ENCODE data around the gene SPATA18.

Gene SPATA18

DNA sequence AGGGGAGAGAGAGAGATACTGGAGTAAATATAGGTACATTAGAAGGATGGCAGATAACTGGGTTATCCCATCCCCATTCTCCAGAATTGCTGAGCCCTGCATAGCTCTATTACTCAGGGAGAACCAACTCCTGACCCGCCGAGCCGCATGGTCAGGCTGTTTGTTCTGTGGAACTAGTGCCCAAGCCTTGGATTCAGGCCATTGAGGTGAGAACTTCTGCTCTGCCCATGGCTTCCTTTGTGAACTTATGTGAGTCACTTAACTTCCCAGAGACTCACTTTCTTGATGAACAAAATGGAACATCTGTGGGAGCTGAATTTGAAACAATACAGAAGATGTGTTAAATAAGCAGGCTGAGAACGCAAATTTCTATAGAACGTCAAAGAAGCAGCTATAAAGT lies 54.2 kb downstream of the SPATA18 start:
- Histone ChIP-seq H3K27me3 (ENCODE audit: insufficient read depth, low read length) (no peaks in the 10 kb centered on the region), H3K4me1 (ENCODE audit: control insufficient read depth, insufficient read depth, low read length, unreplicated experiment) (peaks cover 18% of the 10 kb centered on the region), H2AFZ (ENCODE audit: low read length, unreplicated experiment) (no peak overlapping the region), H3K4me3 (ENCODE audit: low read depth, low read length) (no peak overlapping the region), H3K27ac (ENCODE audit: low read depth, low read length) (no peak overlapping the region), H3K79me2 (ENCODE audit: control insufficient read depth, insufficient read depth, low read length, unreplicated experiment) (no peaks in the 10 kb centered on the region), H3K36me3 (ENCODE audit: insufficient read depth, low read length) (no peaks in the 10 kb centered on the region)

GRCh38 chr4:52106191-52106590 lies 55.1 kb downstream of the SPATA18 start:
- Histone ChIP-seq H2AFZ (ENCODE audit: low read length, unreplicated experiment) (no peak overlapping the region), H3K27ac (ENCODE audit: low read depth, low read length) (no peak overlapping the region), H3K4me1 (ENCODE audit: control insufficient read depth, insufficient read depth, low read length, unreplicated experiment) (peaks cover 13% of the 10 kb centered on the region), H3K4me3 (ENCODE audit: low read depth, low read length) (no peak overlapping the region), H3K27me3 (ENCODE audit: insufficient read depth, low read length) (no peaks in the 10 kb centered on the region), H3K36me3 (ENCODE audit: insufficient read depth, low read length) (no peaks in the 10 kb centered on the region), H3K79me2 (ENCODE audit: control insufficient read depth, insufficient read depth, low read length, unreplicated experiment) (no peaks in the 10 kb centered on the region)

DNA sequence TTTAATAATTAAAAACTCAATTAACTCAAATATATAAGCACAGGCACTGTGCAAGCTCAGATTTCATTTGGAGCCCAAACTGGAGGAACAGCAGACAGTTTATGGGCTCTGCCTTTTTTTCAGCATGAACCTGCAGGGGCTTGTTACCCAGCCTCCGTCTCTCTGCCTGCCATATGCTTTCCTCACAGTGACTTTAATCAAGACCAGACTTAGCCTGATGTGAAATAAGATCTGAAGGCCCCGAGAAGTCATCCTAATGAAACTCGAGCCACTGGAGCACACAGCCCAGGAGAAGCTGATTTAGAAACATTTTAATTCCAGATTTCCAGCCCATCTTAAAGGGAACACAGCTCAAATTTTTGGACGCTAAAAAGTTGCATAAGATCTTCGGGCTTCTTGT lies 55.6 kb downstream of the SPATA18 start:
- Histone ChIP-seq H3K27ac (ENCODE audit: low read depth, low read length) (no peak overlapping the region), H3K36me3 (ENCODE audit: insufficient read depth, low read length) (no peaks in the 10 kb centered on the region), H3K4me3 (ENCODE audit: low read depth, low read length) (no peak overlapping the region), H3K27me3 (ENCODE audit: insufficient read depth, low read length) (no peaks in the 10 kb centered on the region), H2AFZ (ENCODE audit: low read length, unreplicated experiment) (no peak overlapping the region), H3K79me2 (ENCODE audit: control insufficient read depth, insufficient read depth, low read length, unreplicated experiment) (no peaks in the 10 kb centered on the region), H3K4me1 (ENCODE audit: control insufficient read depth, insufficient read depth, low read length, unreplicated experiment) (peaks cover 13% of the 10 kb centered on the region)

DNA sequence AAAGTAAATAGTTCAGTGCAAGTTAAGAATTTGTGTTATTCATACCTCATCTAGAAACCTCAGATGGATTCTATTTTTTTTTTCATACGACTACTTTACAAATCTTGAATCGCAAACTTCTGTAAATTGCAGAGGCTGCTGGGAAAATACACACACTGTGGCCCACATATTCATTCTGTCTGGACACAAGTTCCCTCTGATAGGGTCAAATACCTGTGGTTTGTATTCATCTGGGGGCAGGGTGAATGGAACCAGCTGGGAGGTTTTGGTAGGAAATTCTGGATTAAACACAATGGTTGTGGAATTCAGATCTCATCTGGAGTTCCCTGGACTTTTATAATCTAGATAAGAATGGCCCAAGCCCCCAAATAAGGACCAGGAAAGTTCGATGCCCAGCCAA lies 56.2 kb downstream of the SPATA18 start:
- Histone ChIP-seq H3K79me2 (ENCODE audit: control insufficient read depth, insufficient read depth, low read length, unreplicated experiment) (no peaks in the 10 kb centered on the region), H3K36me3 (ENCODE audit: insufficient read depth, low read length) (no peaks in the 10 kb centered on the region), H3K27ac (ENCODE audit: low read depth, low read length) (no peak overlapping the region), H2AFZ (ENCODE audit: low read length, unreplicated experiment) (no peak overlapping the region), H3K27me3 (ENCODE audit: insufficient read depth, low read length) (no peaks in the 10 kb centered on the region), H3K4me1 (ENCODE audit: control insufficient read depth, insufficient read depth, low read length, unreplicated experiment) (peaks cover 9% of the 10 kb centered on the region), H3K4me3 (ENCODE audit: low read depth, low read length) (no peak overlapping the region)

DNA sequence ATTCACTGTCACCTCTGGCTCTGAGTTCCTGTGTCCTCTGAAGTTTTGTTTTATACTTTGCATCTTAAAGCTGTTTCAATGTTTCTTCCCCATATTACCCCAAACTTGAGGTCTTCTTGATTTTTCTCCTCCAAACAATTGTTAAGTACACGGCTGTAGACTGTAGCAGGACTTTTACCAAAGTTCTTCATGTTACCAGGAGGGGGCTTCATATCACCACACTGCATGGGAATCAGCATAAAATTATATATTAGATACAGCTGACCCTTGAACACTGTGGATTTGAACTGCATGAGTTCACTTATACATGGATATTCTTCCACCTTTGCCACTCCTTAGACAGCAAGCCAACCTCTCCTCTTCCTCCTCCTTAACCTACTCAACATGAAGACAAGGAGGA lies 56.6 kb downstream of the SPATA18 start:
- H3K79me2 ChIP-seq (ENCODE audit: control insufficient read depth, insufficient read depth, low read length, unreplicated experiment): no peaks in the 10 kb centered on the region
- H3K27me3 ChIP-seq (ENCODE audit: insufficient read depth, low read length): no peaks in the 10 kb centered on the region

GRCh38 chr4:52110171-52110570 lies 59.1 kb downstream of the SPATA18 start:
- H3K4me3 ChIP-seq (ENCODE audit: low read depth, low read length): no peak overlapping the region
- no peak overlapping the region for H3K27ac ChIP-seq (ENCODE audit: low read depth, low read length)
- no peaks in the 10 kb centered on the region; the same call in 1 of the 2 replicates for H3K27me3 ChIP-seq (ENCODE audit: insufficient read depth, low read length)
- no peaks in the 10 kb centered on the region for H3K4me1 ChIP-seq (ENCODE audit: control insufficient read depth, insufficient read depth, low read length, unreplicated experiment)
- no peak overlapping the region for H2AFZ ChIP-seq (ENCODE audit: low read length, unreplicated experiment)
- H3K36me3 ChIP-seq (ENCODE audit: insufficient read depth, low read length): no peaks in the 10 kb centered on the region
- H3K79me2 ChIP-seq (ENCODE audit: control insufficient read depth, insufficient read depth, low read length, unreplicated experiment): no peaks in the 10 kb centered on the region

More for the DNA sequence above, 56.6 kb downstream of the SPATA18 start:
- no peaks in the 10 kb centered on the region for H3K36me3 ChIP-seq (ENCODE audit: insufficient read depth, low read length)
- no peak overlapping the region for H3K4me3 ChIP-seq (ENCODE audit: low read depth, low read length)
- H3K27ac ChIP-seq (ENCODE audit: low read depth, low read length): no peak overlapping the region
- H2AFZ ChIP-seq (ENCODE audit: low read length, unreplicated experiment): no peak overlapping the region
- H3K4me1 ChIP-seq (ENCODE audit: control insufficient read depth, insufficient read depth, low read length, unreplicated experiment): peaks cover 6% of the 10 kb centered on the region

GRCh38 chr4:52111995-52112394 lies 60.9 kb downstream of the SPATA18 start:
- no peaks in the 10 kb centered on the region for H3K79me2 ChIP-seq (ENCODE audit: control insufficient read depth, insufficient read depth, low read length, unreplicated experiment)
- H3K27me3 ChIP-seq (ENCODE audit: insufficient read depth, low read length): peaks cover 3% of the 10 kb centered on the region; the same call in 1 of the 2 replicates
- no peaks in the 10 kb centered on the region for H3K36me3 ChIP-seq (ENCODE audit: insufficient read depth, low read length)

GRCh38 chr4:52112411-52112810 lies 61.3 kb downstream of the SPATA18 start:
- Histone ChIP-seq H3K79me2 (ENCODE audit: control insufficient read depth, insufficient read depth, low read length, unreplicated experiment) (no peaks in the 10 kb centered on the region), H3K36me3 (ENCODE audit: insufficient read depth, low read length) (no peaks in the 10 kb centered on the region), H3K4me1 (ENCODE audit: control insufficient read depth, insufficient read depth, low read length, unreplicated experiment) (no peaks in the 10 kb centered on the region), H3K27me3 (ENCODE audit: insufficient read depth, low read length) (peaks cover 3% of the 10 kb centered on the region; the same call in 1 of the 2 replicates), H2AFZ (ENCODE audit: low read length, unreplicated experiment) (no peak overlapping the region), H3K27ac (ENCODE audit: low read depth, low read length) (no peak overlapping the region), H3K4me3 (ENCODE audit: low read depth, low read length) (no peak overlapping the region)

More at GRCh38 chr4:52111995-52112394, 60.9 kb downstream of the SPATA18 start:
- H3K4me1 ChIP-seq (ENCODE audit: control insufficient read depth, insufficient read depth, low read length, unreplicated experiment): no peaks in the 10 kb centered on the region
- H3K4me3 ChIP-seq (ENCODE audit: low read depth, low read length): no peak overlapping the region
- no peak overlapping the region for H3K27ac ChIP-seq (ENCODE audit: low read depth, low read length)
- no peak overlapping the region for H2AFZ ChIP-seq (ENCODE audit: low read length, unreplicated experiment)

DNA sequence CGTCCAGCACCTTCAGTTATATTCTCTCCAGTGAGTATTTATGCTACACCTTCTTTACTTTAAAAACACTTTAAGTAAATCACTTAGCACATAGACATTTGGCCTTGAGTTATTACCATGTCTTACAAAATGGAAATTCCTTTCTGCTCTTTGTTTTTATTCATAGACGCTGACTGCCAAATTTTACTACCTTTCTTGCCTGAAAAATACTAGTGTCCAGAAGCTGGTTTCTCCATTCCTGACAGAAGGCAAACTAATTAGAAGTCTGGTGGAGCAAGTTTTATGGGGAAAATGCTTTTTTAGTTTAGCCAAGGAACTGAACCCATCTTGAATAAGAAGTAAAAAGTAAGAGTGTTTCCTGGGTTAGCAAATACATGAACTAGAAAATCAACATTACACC lies 65.5 kb downstream of the SPATA18 start:
- H3K79me2 ChIP-seq (ENCODE audit: control insufficient read depth, insufficient read depth, low read length, unreplicated experiment): no peaks in the 10 kb centered on the region
- no peak overlapping the region for H3K27ac ChIP-seq (ENCODE audit: low read depth, low read length)
- H3K4me3 ChIP-seq (ENCODE audit: low read depth, low read length): no peak overlapping the region
- H2AFZ ChIP-seq (ENCODE audit: low read length, unreplicated experiment): no peak overlapping the region
- peaks cover 3% of the 10 kb centered on the region; the same call in 1 of the 2 replicates for H3K27me3 ChIP-seq (ENCODE audit: insufficient read depth, low read length)
- H3K36me3 ChIP-seq (ENCODE audit: insufficient read depth, low read length): no peaks in the 10 kb centered on the region
- H3K4me1 ChIP-seq (ENCODE audit: control insufficient read depth, insufficient read depth, low read length, unreplicated experiment): no peaks in the 10 kb centered on the region

- peaks cover 22% of the 10 kb centered on the region for H3K27me3 ChIP-seq (ENCODE audit: insufficient read depth, low read length)
- no peak overlapping the region for H3K4me3 ChIP-seq (ENCODE audit: low read depth, low read length)
- H3K27ac ChIP-seq (ENCODE audit: low read depth, low read length): no peak overlapping the region
- no peak overlapping the region for H2AFZ ChIP-seq (ENCODE audit: low read length, unreplicated experiment)
- H3K79me2 ChIP-seq (ENCODE audit: control insufficient read depth, insufficient read depth, low read length, unreplicated experiment): no peaks in the 10 kb centered on the region
- H3K4me1 ChIP-seq (ENCODE audit: control insufficient read depth, insufficient read depth, low read length, unreplicated experiment): peaks cover 14% of the 10 kb centered on the region
- no peaks in the 10 kb centered on the region for H3K36me3 ChIP-seq (ENCODE audit: insufficient read depth, low read length)
Observed at GRCh38 chr4:52126226-52126625, 75.1 kb downstream of the SPATA18 start.

- Histone ChIP-seq H3K4me1 (ENCODE audit: control insufficient read depth, insufficient read depth, low read length, unreplicated experiment) (peaks cover 14% of the 10 kb centered on the region), H3K27me3 (ENCODE audit: insufficient read depth, low read length) (peaks cover 26% of the 10 kb centered on the region), H3K36me3 (ENCODE audit: insufficient read depth, low read length) (no peaks in the 10 kb centered on the region), H3K27ac (ENCODE audit: low read depth, low read length) (no peak overlapping the region), H3K4me3 (ENCODE audit: low read depth, low read length) (no peak overlapping the region), H2AFZ (ENCODE audit: low read length, unreplicated experiment) (no peak overlapping the region), H3K79me2 (ENCODE audit: control insufficient read depth, insufficient read depth, low read length, unreplicated experiment) (no peaks in the 10 kb centered on the region)
Observed at GRCh38 chr4:52126966-52127365, 75.9 kb downstream of the SPATA18 start.
